H1 (cell line): ENCODE data around the gene CRTC1. TPM values are rescaled to one million over a fixed set of nuclear protein-coding genes. Genes with fewer than 3 reads are reported as not detected.

Source experiments
- CTCF ChIA-PET: fragments of 300-600 bp; sonication (Branson Sonifier 250); formaldehyde crosslinking; loops from one replicate; lab custom pipeline; 2021; ENCODE audit not compliant: partially characterized antibody; lab: Charles Lee
- POLR2A ChIA-PET: fragments of 300-600 bp; sonication (Branson Sonifier 250); formaldehyde crosslinking; loops from one replicate; lab custom pipeline; 2021; ENCODE audit warnings: inconsistent platforms; ENCODE audit not compliant: partially characterized antibody; lab: Charles Lee
- DNase-seq, 2 experiments: peaks; one replicate each; pipeline versions ENCODE4 v3.0.0 to v3.0.0-alpha.2; 2010 to 2022; ENCODE audit warnings: low spot score in 2 of 2, low read depth in 1 of 2, mixed read lengths in 1 of 2
- FAIRE-seq: peaks from 2 replicates; lab custom pipeline; 2011; peaks lifted over from hg19 to GRCh38; lab: Jason Lieb, UNC
- H2AFZ ChIP-seq: 2 replicates; pipeline ENCODE4 v1.8.1; 2012; ENCODE audit warnings: low read length, inconsistent platforms
- H2AK5ac ChIP-seq: 2 replicates; pipeline ENCODE4 v1.6.1; 2013; ENCODE audit warnings: low read depth, low read length
- H2BK120ac ChIP-seq: replicated peaks from 2 replicates; pipeline ENCODE3; 2013; ENCODE audit warnings: low read depth, low read length, inconsistent platforms
- H2BK12ac ChIP-seq: 2 replicates; pipeline ENCODE4 v1.6.1; 2013; ENCODE audit warnings: low read depth, low read length
- H2BK15ac ChIP-seq: 2 replicates; pipeline ENCODE4 v1.6.1; 2013; ENCODE audit warnings: low read length
- H2BK20ac ChIP-seq: 2 replicates; pipeline ENCODE4 v1.6.1; 2013; ENCODE audit warnings: low read length
- H2BK5ac ChIP-seq: 2 replicates; pipeline ENCODE4 v1.6.1; 2013; ENCODE audit warnings: low read depth, low read length
- H3K14ac ChIP-seq: 2 replicates; pipeline ENCODE4 v1.6.1; 2013; ENCODE audit warnings: inconsistent platforms; ENCODE audit not compliant: insufficient read length
- H3K18ac ChIP-seq: 2 replicates; pipeline ENCODE4 v1.6.1; 2013; ENCODE audit warnings: low read length; ENCODE audit errors: extremely low read depth
- H3K23ac ChIP-seq: 2 replicates; pipeline ENCODE4 v1.6.1; 2013; ENCODE audit warnings: inconsistent platforms; ENCODE audit not compliant: insufficient read length
- H3K23me2 ChIP-seq: 2 replicates; pipeline ENCODE4 v1.6.1; 2013; ENCODE audit warnings: low read depth, low read length
- H3K27ac ChIP-seq: 2 replicates; pipeline ENCODE4 v1.6.1; 2011; ENCODE audit warnings: low read depth, low read length, inconsistent platforms
- H3K27me3 ChIP-seq, 4 experiments: replicated peaks in 1 of 4; 1 replicate in 1 of 4; 2 replicates in 3 of 4; pipeline versions ENCODE4 v1.6.1 to v1.8.1; 2011 to 2013; ENCODE audit warnings: low read length in 3 of 4, mild to moderate bottlenecking in 3 of 4, inconsistent platforms in 2 of 4, mixed read lengths in 2 of 4, moderate library complexity in 1 of 4; ENCODE audit not compliant: control insufficient read depth in 3 of 4, insufficient read depth in 3 of 4; ENCODE audit errors: extremely low read depth in 1 of 4
- H3K36me3 ChIP-seq, 4 experiments: 2 replicates each; pipeline versions ENCODE4 v1.6.1 to v1.8.1; 2011 to 2013; ENCODE audit warnings: mild to moderate bottlenecking in 4 of 4, low read length in 3 of 4, moderate library complexity in 2 of 4, control low read depth in 1 of 4, inconsistent platforms in 1 of 4; ENCODE audit not compliant: insufficient read depth in 4 of 4, control insufficient read depth in 2 of 4
- H3K4ac ChIP-seq: replicated peaks from 2 replicates; pipeline ENCODE3; 2013; ENCODE audit warnings: low read length, low read depth, mixed read lengths, inconsistent platforms; ENCODE audit not compliant: insufficient read length
- H3K4me1 ChIP-seq, 4 experiments: replicated peaks in 1 of 4; 1 replicate in 1 of 4; 2 replicates in 3 of 4; pipeline versions ENCODE4 v1.6.1 to v1.8.1; 2011 to 2013; ENCODE audit warnings: low read length in 3 of 4, inconsistent platforms in 2 of 4, mixed read lengths in 1 of 4; ENCODE audit not compliant: insufficient read depth in 4 of 4, control insufficient read depth in 3 of 4
- H3K4me2 ChIP-seq, 2 experiments: 2 replicates each; pipeline versions ENCODE4 v1.6.1 to v1.8.1; 2011 to 2013; ENCODE audit warnings: low read depth in 2 of 2, low read length in 2 of 2, control low read depth in 1 of 2, inconsistent platforms in 1 of 2, mild to moderate bottlenecking in 1 of 2; ENCODE audit not compliant: insufficient read depth in 1 of 2
- H3K4me3 ChIP-seq, 4 experiments: fragments of 200-600, 300-600 bp in 1 of 4; sonication (generic), shearing (Covaris generic), sonication (Bioruptor Twin) in 1 of 4; 2 replicates each; pipeline versions ENCODE4 v1.5.1 to v1.8.1; 2011 to 2016; ENCODE audit warnings: low read length in 4 of 4, low read depth in 3 of 4, control low read depth in 2 of 4, inconsistent platforms in 2 of 4, mild to moderate bottlenecking in 2 of 4, mixed read lengths in 1 of 4, moderate library complexity in 1 of 4; ENCODE audit not compliant: insufficient read depth in 2 of 4; ENCODE audit errors: extremely low read depth in 1 of 4
- H3K56ac ChIP-seq: replicated peaks from 2 replicates; pipeline ENCODE3; 2013; ENCODE audit warnings: low read depth, mild to moderate bottlenecking, mixed read lengths, low read length, inconsistent platforms; ENCODE audit not compliant: insufficient read length
- H3K79me1 ChIP-seq: 2 replicates; pipeline ENCODE4 v1.6.1; 2013; ENCODE audit warnings: low read depth, low read length, control low read depth
- H3K79me2 ChIP-seq, 2 experiments: 2 replicates each; pipeline versions ENCODE4 v1.6.1 to v1.8.1; 2012 to 2013; ENCODE audit warnings: low read length in 2 of 2, mild to moderate bottlenecking in 2 of 2, inconsistent platforms in 1 of 2; ENCODE audit not compliant: insufficient read depth in 2 of 2, control insufficient read depth in 1 of 2
- H3K9ac ChIP-seq, 4 experiments: replicated peaks in 1 of 4; 1 replicate in 1 of 4; 2 replicates in 3 of 4; pipeline versions ENCODE4 v1.6.1 to v1.8.1; 2011 to 2013; ENCODE audit warnings: low read depth in 3 of 4, low read length in 3 of 4, control low read depth in 2 of 4, mild to moderate bottlenecking in 2 of 4, moderate library complexity in 2 of 4, inconsistent platforms in 1 of 4; ENCODE audit errors: extremely low read depth in 1 of 4
- H3K9me3 ChIP-seq, 2 experiments: 2 replicates each; pipeline versions ENCODE4 v1.6.1 to v1.8.1; 2012 to 2013; ENCODE audit warnings: mild to moderate bottlenecking in 2 of 2, moderate library complexity in 2 of 2, control low read depth in 1 of 2, inconsistent platforms in 1 of 2, low read depth in 1 of 2, low read length in 1 of 2, mixed read lengths in 1 of 2; ENCODE audit not compliant: insufficient read depth in 2 of 2
- H4K20me1 ChIP-seq, 2 experiments: replicated peaks in 1 of 2; 2 replicates each; pipeline versions ENCODE3 to v1.8.1; 2011 to 2013; ENCODE audit warnings: inconsistent platforms in 2 of 2, low read length in 2 of 2, mild to moderate bottlenecking in 1 of 2; ENCODE audit not compliant: insufficient read depth in 2 of 2, control insufficient read depth in 1 of 2
- H4K5ac ChIP-seq: 2 replicates; pipeline ENCODE4 v1.6.1; 2013; ENCODE audit warnings: low read length, low read depth, mixed read lengths, inconsistent platforms; ENCODE audit not compliant: insufficient read length
- H4K8ac ChIP-seq: 2 replicates; pipeline ENCODE4 v1.8.0; 2013; ENCODE audit warnings: mild to moderate bottlenecking, moderate library complexity, low read length, inconsistent platforms; ENCODE audit not compliant: insufficient read depth; ENCODE audit errors: extremely low read depth
- H4K91ac ChIP-seq: replicated peaks from 2 replicates; pipeline ENCODE3; 2013; ENCODE audit warnings: low read length, mixed read lengths, inconsistent platforms; ENCODE audit not compliant: insufficient read length
- CHD1 ChIP-seq: IDR thresholded peaks from 2 replicates; pipeline ENCODE4 v1.6.1; 2012; ENCODE audit warnings: low read depth, low read length, improper control_type of control experiment
- RNF2 ChIP-seq: fragments of 200-900, 300-1000 bp; sonication (generic); IDR thresholded peaks from 2 replicates; pipeline ENCODE4 v1.7.1; 2016; ENCODE audit warnings: borderline replicate concordance, low read depth, mild to moderate bottlenecking, antibody characterized with exemption, low read length; ENCODE audit not compliant: poor library complexity, severe bottlenecking; ENCODE audit errors: missing control alignments
- WGBS, 2 experiments: shearing (Covaris generic) in 1 of 2; methylation state at CpG; one replicate each; pipeline versions ENCODE4 v1.1.6 to v1.1.7; 2013 to 2015; ENCODE audit warnings: low lambda C conversion rate in 2 of 2, mixed read lengths in 2 of 2, inconsistent platforms in 1 of 2, low coverage in 1 of 2, missing lambda C conversion rate in 1 of 2; ENCODE audit not compliant: insufficient replicate concordance in 2 of 2, insufficient coverage in 1 of 2, insufficient read length in 1 of 2; ENCODE audit errors: extremely low coverage in 1 of 2, missing lambda C conversion rate in 1 of 2; 5-methylcytosine and 5-hydroxymethylcytosine counted together
- polyA plus RNA-seq, 7 experiments: library from polyadenylated mRNA; depleted of rRNA in 3 of 7; stranded (reverse) in 5 of 7; unstranded in 2 of 7; fragments of >200 nt in 5 of 7; fragments of 200-250 nt in 2 of 7; gene quantifications; 1 replicate in 5 of 7; 2 replicates in 1 of 7; 4 replicates in 1 of 7; pipeline versions ENCODE4 v1.2.1 to v1.2.3, GENCODE V29; 2011 to 2013; ENCODE audit warnings: missing spikeins in 2 of 7, mixed read lengths in 2 of 7
- total RNA-seq: library from RNA; stranded (reverse); fragmentation: NEBNext Ultra II Directional; extraction: Animal tissue kit (Norgen Biotek cat#: 25700); gene quantifications from 2 replicates; pipeline ENCODE4 v1.2.1, GENCODE V29; 2021

Gene CRTC1
- total and polyA plus RNA-seq, 2 of the 8 experiments (the other 6 are each of a cell fraction or from before 2014, with no cell fraction given): 2.9 to 8.5 TPM

GRCh38 chr19:18789422-18789869, 106.0 kb downstream of the CRTC1 start:
- no peak for FAIRE-seq
- Histone ChIP-seq H3K4me1 (peaks cover 3 to 39% (median 22%) of the 10 kb centered on the region in 4 experiments), H3K56ac (no peak overlapping the region), H3K4me3 (peak overlapping the region in 3 of 4 experiments; percentile 15 to 59 (median 39); a peak in 6 of 8 replicates), H3K79me1 (no peaks in the 10 kb centered on the region), H2BK5ac (no peak overlapping the region), H3K23ac (no peak overlapping the region), H3K79me2 (no peaks in the 10 kb centered on the region), H3K27ac (no peak overlapping the region), H3K18ac (no peak overlapping the region), H3K14ac (no peak overlapping the region), H3K27me3 (peaks cover 86 to 95% (median 94%) of the 10 kb centered on the region in 4 experiments), H2AK5ac (no peak overlapping the region), H2AFZ (no peak overlapping the region), H4K20me1 (peaks cover 6 to 32% of the 10 kb centered on the region in 2 experiments), H2BK120ac (no peak overlapping the region), H4K91ac (no peak overlapping the region), H2BK12ac (no peak overlapping the region), H2BK15ac (no peak overlapping the region), H3K4me2 (peak overlapping the region; percentile 60 to 75), H3K36me3 (peaks cover 0 to 7% (median 0%) of the 10 kb centered on the region in 4 experiments; a peak in 1 of 8 replicates), H4K5ac (no peak overlapping the region), H3K9me3 (no peaks in the 10 kb centered on the region; a peak in 1 of 4 replicates), H3K9ac (no peak overlapping the region), H3K4ac (no peak overlapping the region), H2BK20ac (no peak overlapping the region; the same call in 1 of the 2 replicates), H3K23me2 (peaks cover 27% of the 10 kb centered on the region), H4K8ac (no peak overlapping the region)
- POLR2A ChIA-PET: interaction anchor here (0.6 to 1.3 kb wide), 3 partner anchors 9 to 16 kb away, joined by 3 read pairs; no protein-coding TSS in a partner anchor
- no peak for TF ChIP-seq CHD1
- peak; percentile 11 for TF ChIP-seq RNF2
- no peak for DNase-seq
- WGBS, 2 experiments: 7% methylated on average over 10 of the region's 38 CpGs; no CpG with 5 or more reads in 1 of the 2 experiments
- CTCF ChIA-PET: interaction anchor here (1.0 kb wide), 2 partner anchors 8 to 43 kb away, joined by 3 to 4 read pairs; partner anchors contain the start of gene UPF1
